Mesothelial cell of epicardium (in vitro differentiated cells): ENCODE results near the gene FFAR2. TPM values are rescaled to one million over a fixed set of nuclear protein-coding genes. Genes with fewer than 3 reads are reported as not detected.
"Not testable (repeated sequence)": the region's sequence is repeated elsewhere in the genome, so short reads cannot be mapped to it uniquely, and the experiment has no call there.

Experiments used
- DNase-seq, 2 experiments: peaks; one replicate each; pipeline ENCODE4 v3.0.0; 2021; ENCODE audit warnings: low spot score in 2 of 2; ENCODE audit not compliant: unreplicated experiment in 2 of 2
- H3K27ac Mint-ChIP-seq: 2 replicates; pipeline ENCODE4 v1.8.0; 2021; ENCODE audit warnings: mixed read lengths
- H3K27me3 Mint-ChIP-seq: 2 replicates; pipeline ENCODE4 v1.8.0; 2021; ENCODE audit warnings: low read depth, mixed read lengths
- H3K36me3 Mint-ChIP-seq: 2 replicates; pipeline ENCODE4 v1.8.0; 2021; ENCODE audit warnings: mixed read lengths
- H3K4me1 Mint-ChIP-seq: 2 replicates; pipeline ENCODE4 v1.8.0; 2021; ENCODE audit warnings: mixed read lengths
- H3K4me3 Mint-ChIP-seq: 2 replicates; pipeline ENCODE4 v1.8.0; 2021; ENCODE audit warnings: mild to moderate bottlenecking, moderate library complexity, mixed read lengths
- H3K9me3 Mint-ChIP-seq: 2 replicates; pipeline ENCODE4 v1.8.0; 2021; ENCODE audit warnings: mixed read lengths
- CTCF ChIP-seq: fragments of 200-600 bp; sonication (generic); IDR thresholded peaks from one replicate; pipeline ENCODE4 v1.5.0; 2021; ENCODE audit warnings: antibody characterized with exemption; ENCODE audit not compliant: unreplicated experiment
- total RNA-seq: library from RNA; stranded (reverse); gene quantifications from 3 replicates; pipeline ENCODE4 v1.2.1, GENCODE V29; 2021

FFAR2 gene
- total RNA-seq, 1 donor from 2014 or later, result not detected

- Mint-ChIP-seq H3K36me3 (no peaks in the 10 kb centered on the region), H3K27ac (no peak overlapping the region), H3K4me3 (no peak overlapping the region), H3K27me3 (peaks cover 2% of the 10 kb centered on the region), H3K4me1 (peaks cover 12% of the 10 kb centered on the region), H3K9me3 (no peaks in the 10 kb centered on the region)
- no peak for TF ChIP-seq CTCF
- no peak for DNase-seq
Observed at GRCh38 chr19:35458731-35459391, 10.8 kb downstream of the FFAR2 start.

- DNase-seq, result no peak
- TF ChIP-seq CTCF, result no peak
- H3K4me3 Mint-ChIP-seq, result no peak overlapping the region
- H3K27me3 Mint-ChIP-seq, result peaks cover 7% of the 10 kb centered on the region
- no peaks in the 10 kb centered on the region for H3K9me3 Mint-ChIP-seq
- peaks cover 12% of the 10 kb centered on the region for H3K4me1 Mint-ChIP-seq
- peak overlapping the region; percentile 39 for H3K27ac Mint-ChIP-seq
- no peaks in the 10 kb centered on the region for H3K36me3 Mint-ChIP-seq
Observed at GRCh38 chr19:35459414-35460082, 11.5 kb downstream of the FFAR2 start.

GRCh38 chr19:35460608-35461007 lies 12.6 kb downstream of the FFAR2 start:
- peaks cover 12% of the 10 kb centered on the region for H3K4me1 Mint-ChIP-seq
- no peaks in the 10 kb centered on the region for H3K9me3 Mint-ChIP-seq
- peaks cover 7% of the 10 kb centered on the region for H3K27me3 Mint-ChIP-seq

GRCh38 chr19:35461060-35461459 lies 13.0 kb downstream of the FFAR2 start:
- Mint-ChIP-seq H3K4me3 (no peak overlapping the region), H3K4me1 (peaks cover 12% of the 10 kb centered on the region), H3K27ac (no peak overlapping the region), H3K36me3 (no peaks in the 10 kb centered on the region), H3K27me3 (peaks cover 4% of the 10 kb centered on the region), H3K9me3 (no peaks in the 10 kb centered on the region)
- DNase-seq, result no peak
- TF ChIP-seq CTCF, result no peak

More at GRCh38 chr19:35460608-35461007, 12.6 kb downstream of the FFAR2 start:
- DNase-seq, result no peak
- Mint-ChIP-seq H3K27ac (no peak overlapping the region), H3K4me3 (no peak overlapping the region), H3K36me3 (no peaks in the 10 kb centered on the region)
- TF ChIP-seq CTCF, result no peak

GRCh38 chr19:35461788-35462187 lies 13.7 kb downstream of the FFAR2 start:
- H3K4me1 Mint-ChIP-seq, result peaks cover 12% of the 10 kb centered on the region
- H3K27me3 Mint-ChIP-seq, H3K36me3 Mint-ChIP-seq, H3K9me3 Mint-ChIP-seq, H3K4me3 Mint-ChIP-seq, DNase-seq, H3K27ac Mint-ChIP-seq: not testable (repeated sequence)

- Mint-ChIP-seq H3K36me3 (no peaks in the 10 kb centered on the region), H3K27ac (peak overlapping the region; percentile 6), H3K4me1 (peaks cover 12% of the 10 kb centered on the region), H3K9me3 (no peaks in the 10 kb centered on the region), H3K4me3 (no peak overlapping the region), H3K27me3 (peaks cover 4% of the 10 kb centered on the region)
- DNase-seq, result no peak
- TF ChIP-seq CTCF, result no peak
Observed at GRCh38 chr19:35462476-35462953, 14.5 kb downstream of the FFAR2 start.

- H3K9me3 Mint-ChIP-seq, DNase-seq, H3K27me3 Mint-ChIP-seq, H3K27ac Mint-ChIP-seq, H3K36me3 Mint-ChIP-seq, H3K4me3 Mint-ChIP-seq: not testable (repeated sequence)
- peaks cover 12% of the 10 kb centered on the region for H3K4me1 Mint-ChIP-seq
Observed at GRCh38 chr19:35462956-35463355, 14.9 kb downstream of the FFAR2 start.
